Activated CD8-positive, alpha-beta memory T cell treated with anti-CD3 and anti-CD28 coated beads, Interleukin-2, amount 50 U/mL, for 48 hours (primary cell): Measurements from ENCODE around the gene SURF2.
A peak's percentile ranks its signal among the peaks of the same experiment; 100 is the strongest.
"Not testable (repeated sequence)": the region's sequence is repeated elsewhere in the genome, so short reads cannot be mapped to it uniquely, and the experiment has no call there.

Experiments used
- DNase-seq: peaks from one replicate; pipeline ENCODE4 v3.0.0-alpha.2; 2020

The SURF2 gene

GRCh38 chr9:133356391-133357091 is at the start of gene SURF2, which contains the start of gene SURF1:
SURF2 (plus strand) TSS chr9:133356550; CDS start chr9:133356593, 43 bp downstream.
SURF1 (minus strand) TSS chr9:133356487; CDS start chr9:133356453, 34 bp downstream.
- peak; percentile 93 for DNase-seq

GRCh38 chr9:133307301-133307700 is 49.0 kb upstream of the SURF2 start:
- DNase-seq = no peak

DNA sequence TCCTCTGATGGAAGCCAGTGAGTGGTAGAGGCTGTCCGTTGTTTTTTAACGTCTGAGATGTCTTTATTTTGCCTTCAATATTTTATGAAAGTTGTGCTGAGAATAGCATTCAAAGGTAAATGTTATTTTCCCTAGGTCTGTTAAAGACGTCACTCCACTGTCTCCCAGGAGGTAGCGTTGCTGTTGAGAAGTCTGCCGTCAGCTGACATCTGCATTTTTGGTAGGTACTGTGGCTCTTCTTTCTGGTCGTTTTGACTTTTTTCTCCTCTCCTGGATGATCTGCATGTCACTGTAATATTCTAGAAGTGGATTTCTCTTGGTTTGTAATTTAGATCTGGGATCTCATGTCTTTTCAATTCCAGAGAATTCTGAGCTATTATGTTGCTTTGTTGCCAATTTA is 46.7 kb upstream of the SURF2 start:
- DNase-seq = no peak

GRCh38 chr9:133315997-133316396 is 40.4 kb upstream of the SURF2 start:
- no peak for DNase-seq

DNA sequence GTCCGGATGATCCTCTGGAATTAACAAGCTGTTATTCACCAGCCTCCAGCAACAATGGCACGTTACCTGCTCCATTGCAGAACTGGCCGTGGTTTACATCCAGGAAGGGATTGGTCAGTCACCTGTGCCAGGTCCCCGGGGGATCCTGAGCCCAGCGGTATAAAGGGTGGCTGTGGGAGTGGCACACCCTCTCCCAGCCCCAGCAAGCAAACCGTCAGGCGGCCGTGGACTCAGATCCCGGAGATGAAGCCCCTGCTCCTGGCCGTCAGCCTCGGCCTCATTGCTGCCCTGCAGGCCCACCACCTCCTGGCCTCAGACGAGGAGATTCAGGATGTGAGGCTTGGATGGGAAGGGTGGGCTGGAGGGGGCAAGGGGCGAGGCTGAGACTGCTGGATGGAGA is 38.8 kb upstream of the SURF2 start:
- DNase-seq = not testable (repeated sequence)

DNA sequence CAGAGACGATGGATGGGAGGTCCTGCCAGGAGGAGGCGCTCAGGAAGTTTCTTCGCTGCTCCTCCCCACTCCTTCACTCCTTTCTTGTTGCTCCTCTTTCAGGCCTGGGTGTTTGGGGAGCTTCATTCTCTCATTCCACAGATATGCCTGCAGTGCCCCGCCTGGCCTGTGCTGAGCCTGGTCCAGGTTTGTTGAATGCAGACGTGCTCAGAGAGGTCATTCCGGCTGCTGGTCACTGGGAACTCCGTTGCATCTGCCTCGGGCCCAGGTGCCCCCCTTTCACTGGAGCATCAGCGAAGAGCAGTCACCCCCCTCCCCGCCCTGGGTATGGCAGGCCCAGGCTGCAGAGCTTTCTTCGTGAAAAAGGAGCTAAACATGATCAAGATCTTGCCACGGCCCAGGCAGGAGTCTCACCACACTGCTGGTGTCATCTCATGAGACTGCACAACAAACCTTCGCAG is 35.9 kb upstream of the SURF2 start:
- peak; percentile 29 for DNase-seq

- DNase-seq = peak; percentile 17
These were observed 34.9 kb upstream of the SURF2 start for GRCh38 chr9:133321411-133321935.

DNA sequence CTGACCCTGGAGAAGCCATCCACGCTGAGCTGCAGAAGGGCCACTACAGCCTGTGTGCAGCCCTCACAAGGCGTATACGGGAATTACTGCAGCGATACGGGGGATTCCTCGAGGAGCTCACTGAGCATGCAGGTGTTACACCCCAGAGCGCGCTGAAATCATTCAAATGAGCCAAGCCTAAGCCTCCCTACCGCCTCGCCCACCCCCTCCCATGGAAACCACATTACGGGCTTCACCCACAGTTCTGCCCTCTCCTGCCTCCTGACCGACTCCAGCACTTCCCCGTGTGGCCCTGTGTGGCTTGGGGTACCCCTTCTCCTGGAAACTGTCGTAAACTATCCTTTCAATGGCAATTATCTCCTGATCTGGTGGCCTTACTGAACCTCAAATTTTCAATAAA is 33.6 kb upstream of the SURF2 start:
- DNase-seq = no peak

DNA sequence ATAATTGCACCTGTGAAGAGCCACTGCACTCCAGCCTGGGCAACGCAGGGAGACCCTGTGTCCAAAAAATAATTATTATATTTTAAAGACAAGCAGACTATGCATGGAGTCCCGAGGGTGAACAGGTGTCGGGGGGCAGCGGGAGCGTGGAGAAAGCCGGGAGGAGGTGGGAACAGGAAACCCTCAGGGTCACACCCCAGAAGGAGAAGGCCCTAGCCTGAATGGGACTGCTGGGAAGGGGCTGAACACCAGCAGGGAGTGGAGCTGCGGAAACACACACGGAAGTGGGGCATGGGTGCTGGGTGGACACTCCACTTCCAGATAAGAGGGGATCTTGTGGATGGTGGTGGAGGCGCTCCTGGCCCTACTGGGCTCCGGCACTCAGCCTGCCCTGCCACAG is 33.1 kb upstream of the SURF2 start:
- no peak for DNase-seq

- DNase-seq = no peak
These were observed 32.2 kb upstream of the SURF2 start for GRCh38 chr9:133323991-133324703.

GRCh38 chr9:133327021-133327420 is 29.3 kb upstream of the SURF2 start:
- peak; percentile 39 for DNase-seq

DNA sequence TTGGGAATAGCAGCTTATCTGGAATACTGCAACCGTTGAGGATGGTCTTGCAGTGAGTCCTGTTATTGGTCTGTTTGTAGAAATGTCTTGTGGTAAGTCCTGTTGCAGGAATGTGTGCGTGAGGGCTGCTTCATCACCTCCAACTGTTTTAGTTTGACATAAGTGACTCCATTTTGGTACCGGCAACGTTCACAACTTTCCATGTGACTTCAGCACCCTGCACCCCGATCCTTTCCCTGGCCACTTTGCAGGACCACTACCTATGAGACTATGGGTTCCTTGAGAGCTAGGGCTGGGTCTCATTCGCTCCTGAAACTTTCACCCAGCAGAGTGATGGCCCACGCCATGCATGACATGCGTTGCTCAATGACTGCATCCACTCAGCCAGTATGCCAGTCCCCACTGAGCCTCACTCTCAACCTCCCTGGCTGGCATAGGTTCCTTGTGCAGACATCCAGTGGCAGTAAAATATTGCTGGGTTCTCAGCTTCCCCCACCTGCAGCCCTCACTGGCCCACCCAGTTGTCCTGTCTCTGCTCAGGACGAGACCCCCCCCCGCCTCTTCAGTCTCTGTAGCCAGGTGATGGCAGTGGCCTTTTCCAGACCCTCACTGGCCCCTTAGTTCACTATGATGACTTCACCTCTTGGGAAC is 28.4 kb upstream of the SURF2 start:
- DNase-seq = peak; percentile 45

- peak; percentile 57 for DNase-seq
These were observed 26.8 kb upstream of the SURF2 start for GRCh38 chr9:133329306-133330156.

GRCh38 chr9:133331221-133331620 is 25.1 kb upstream of the SURF2 start:
- peak; percentile 48 for DNase-seq

GRCh38 chr9:133331641-133332380 is 24.5 kb upstream of the SURF2 start:
- DNase-seq = peak; percentile 48

- DNase-seq = no peak
These were observed 24.0 kb upstream of the SURF2 start for GRCh38 chr9:133332381-133332730.

- peak; percentile 42 for DNase-seq
These were observed 23.3 kb upstream of the SURF2 start for GRCh38 chr9:133333011-133333410.

- no peak for DNase-seq
These were observed 22.8 kb upstream of the SURF2 start for GRCh38 chr9:133333566-133333965.

DNA sequence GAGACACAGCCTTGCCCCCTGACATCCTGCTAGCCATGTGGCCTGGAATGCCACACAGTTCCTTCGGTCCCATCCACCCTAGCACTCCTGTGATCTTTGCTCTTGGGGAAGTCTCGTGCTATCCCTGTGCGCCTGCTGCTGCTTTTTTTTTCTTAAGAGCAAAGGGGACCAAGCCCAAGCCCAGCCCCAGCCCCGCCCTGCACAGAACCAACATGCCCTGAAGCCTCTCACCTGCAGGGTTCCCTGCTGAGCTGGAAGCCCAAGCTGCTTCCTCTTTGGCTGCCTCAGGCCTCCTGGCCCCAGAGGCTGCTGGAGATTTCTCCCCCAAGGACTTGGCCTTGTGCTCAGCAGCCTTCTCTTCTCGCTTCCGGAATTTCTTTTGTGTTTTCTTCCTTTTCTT is 22.2 kb upstream of the SURF2 start:
- peak; percentile 46 for DNase-seq

DNA sequence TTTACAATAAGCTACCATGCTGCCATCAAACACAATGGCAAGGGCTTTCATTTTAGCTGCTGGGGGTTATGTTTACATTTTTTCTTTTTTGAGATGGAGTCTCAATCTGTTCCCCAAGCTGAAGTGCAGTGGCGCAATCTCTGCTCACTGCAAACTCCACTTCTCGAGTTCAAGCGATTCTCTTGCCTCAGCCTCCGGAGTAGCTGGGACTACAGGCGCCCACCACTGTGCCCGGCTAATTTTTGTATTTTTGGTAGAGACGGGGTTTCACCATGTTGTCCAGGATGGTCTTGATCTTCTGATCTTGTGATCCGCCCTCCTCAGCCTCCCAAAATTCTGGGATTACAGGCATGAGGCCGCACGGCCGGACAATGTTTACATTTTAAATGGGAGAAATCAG is 21.5 kb upstream of the SURF2 start:
- peak; percentile 42 for DNase-seq

- peak; percentile 97 for DNase-seq
These were observed 20.2 kb upstream of the SURF2 start, which contains the start of gene SURF6 for GRCh38 chr9:133335924-133336811. SURF6 (minus strand) TSS chr9:133336188; CDS start chr9:133336132, 56 bp downstream.
